GM11168 (cell line): ENCODE results near the gene HS2ST1.
"Not testable (repeated sequence)": the region's sequence is repeated elsewhere in the genome, so short reads cannot be mapped to it uniquely, and the experiment has no call there.

Experiments
- in situ Hi-C: fragments of 300-500 bp; cut with MboI; formaldehyde crosslinking; loops from one replicate; pipeline ENCODE4 v1.12.0; 2022; ENCODE audit warnings: low sequenced_read_pairs; ENCODE audit not compliant: unreplicated experiment

The HS2ST1 gene

DNA sequence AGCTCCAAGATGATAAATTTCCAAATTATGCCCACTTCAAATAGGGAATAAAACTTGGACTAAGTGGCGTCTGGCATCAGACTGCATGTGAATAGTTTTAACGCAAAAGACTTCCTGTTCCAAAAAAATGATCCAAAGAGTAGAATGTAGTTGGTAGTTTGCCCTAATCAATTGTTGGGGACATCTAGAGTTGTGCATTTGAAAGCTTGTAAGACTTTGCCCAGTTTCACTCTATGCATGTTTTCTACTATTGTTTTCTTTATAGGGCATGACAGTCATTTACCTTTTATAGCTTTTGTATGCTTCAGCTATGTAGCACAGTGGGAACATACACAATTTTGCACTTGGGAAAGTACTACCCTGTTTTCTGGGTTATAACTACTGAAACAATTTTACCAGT is 86.0 kb downstream of the HS2ST1 start:
- in situ Hi-C loops: no loop called here

DNA sequence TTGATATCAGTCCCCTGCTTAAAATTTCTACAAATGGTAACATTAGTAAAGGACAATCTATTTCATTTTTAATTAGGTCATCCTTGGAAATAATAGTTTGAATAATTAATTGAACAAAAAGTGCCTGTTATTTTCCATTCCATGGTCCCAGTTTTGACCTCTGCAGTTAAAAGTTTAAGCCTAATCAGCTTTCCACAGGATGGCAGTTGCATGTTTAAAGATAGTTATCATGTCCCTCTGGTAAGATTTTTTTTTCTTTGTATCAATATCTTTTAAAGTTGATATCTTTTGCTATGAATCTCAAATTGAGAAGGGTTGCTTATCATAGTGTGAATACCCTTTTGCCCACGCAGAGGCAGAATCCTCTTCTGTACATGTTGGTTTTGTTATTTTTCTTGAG is 90.4 kb downstream of the HS2ST1 start:
- in situ Hi-C loops: no loop called here

DNA sequence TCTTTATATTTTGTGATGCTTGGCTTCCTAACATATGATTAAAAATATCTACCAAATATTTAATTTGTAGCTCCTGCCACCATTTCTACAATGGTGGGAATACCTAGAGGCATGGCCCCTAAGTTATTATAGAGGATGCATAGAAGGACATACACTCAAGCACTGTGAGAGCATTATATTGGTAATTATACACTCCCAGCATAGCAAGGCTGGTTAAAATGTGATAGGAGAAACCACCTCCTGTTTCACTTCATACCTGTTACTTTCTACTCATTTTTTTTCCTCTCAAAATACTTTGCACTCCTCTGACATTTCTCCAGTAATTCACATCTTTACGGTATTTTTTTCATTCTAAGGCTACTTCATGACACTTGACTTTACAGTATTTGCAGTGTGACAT is 92.9 kb downstream of the HS2ST1 start:
- in situ Hi-C loops: no loop called here

DNA sequence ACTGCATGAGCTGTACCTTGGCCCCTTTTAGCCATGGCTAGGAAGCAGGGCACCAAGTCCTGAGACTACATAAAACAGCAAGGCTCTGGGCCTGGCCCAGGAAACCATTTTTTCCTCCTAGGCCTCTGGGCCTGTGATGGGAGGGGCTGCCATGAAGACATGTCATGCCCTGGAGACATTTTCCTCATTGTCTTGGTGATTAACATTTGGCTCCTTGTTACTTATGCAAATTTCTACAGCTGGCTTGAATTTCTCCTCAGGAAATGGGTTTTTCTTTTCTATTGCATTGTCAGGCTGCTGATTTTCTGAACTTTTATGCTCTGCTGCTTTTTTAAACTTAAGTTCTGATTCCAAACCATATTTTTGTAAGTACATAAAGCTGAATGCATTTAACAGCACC is 99.0 kb downstream of the HS2ST1 start:
- in situ Hi-C loops: not testable (repeated sequence)

DNA sequence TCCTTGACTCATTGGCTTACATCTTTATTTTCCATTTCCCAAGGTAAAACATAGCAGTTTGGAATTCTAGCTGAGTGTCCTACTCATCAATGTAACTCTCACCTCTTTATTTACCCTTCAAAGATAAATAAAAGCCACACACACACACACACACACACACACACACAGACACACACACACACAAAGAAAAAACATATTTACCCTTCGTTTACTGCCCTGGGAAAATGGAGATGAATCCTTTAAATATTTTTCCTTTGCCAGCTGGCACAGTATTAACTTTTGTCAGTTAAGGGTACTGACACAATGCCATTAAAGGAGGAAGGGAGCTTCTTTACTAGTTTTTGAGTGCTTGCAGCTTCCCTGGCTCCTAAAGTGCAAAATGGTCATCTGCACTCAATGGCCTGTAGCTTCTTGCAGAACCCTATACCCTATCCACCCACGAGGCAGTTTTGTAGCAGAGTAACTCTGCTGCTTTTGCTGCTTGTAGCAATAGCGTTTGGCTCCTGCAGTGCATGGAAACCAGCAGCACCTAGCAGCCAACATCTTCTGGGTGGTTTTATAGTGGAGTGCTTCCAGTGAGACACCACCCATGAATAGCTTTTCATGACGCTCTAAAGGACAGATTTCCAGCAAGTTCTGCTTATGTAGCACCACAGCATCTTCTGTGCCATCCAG is 103.7 kb downstream of the HS2ST1 start:
- in situ Hi-C loops: no loop called here

DNA sequence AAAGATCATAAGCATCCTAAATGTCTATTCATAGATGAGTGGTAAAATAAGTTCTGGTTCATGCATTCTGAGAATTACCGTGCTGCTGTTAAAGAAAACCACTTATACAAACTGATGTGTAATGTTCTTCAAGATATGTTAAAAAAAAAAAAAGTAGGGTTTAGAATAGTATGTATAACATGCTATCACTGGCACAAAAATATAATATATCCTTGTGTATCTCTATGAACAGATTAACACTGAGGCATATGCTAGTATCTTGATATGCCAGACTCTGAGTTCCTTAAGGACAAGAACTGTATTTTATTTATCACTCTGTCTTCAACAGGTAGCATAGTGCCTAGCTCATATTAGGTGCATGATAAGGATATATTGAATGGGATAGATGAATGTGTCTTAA is 108.9 kb downstream of the HS2ST1 start:
- in situ Hi-C loops: no loop called here

DNA sequence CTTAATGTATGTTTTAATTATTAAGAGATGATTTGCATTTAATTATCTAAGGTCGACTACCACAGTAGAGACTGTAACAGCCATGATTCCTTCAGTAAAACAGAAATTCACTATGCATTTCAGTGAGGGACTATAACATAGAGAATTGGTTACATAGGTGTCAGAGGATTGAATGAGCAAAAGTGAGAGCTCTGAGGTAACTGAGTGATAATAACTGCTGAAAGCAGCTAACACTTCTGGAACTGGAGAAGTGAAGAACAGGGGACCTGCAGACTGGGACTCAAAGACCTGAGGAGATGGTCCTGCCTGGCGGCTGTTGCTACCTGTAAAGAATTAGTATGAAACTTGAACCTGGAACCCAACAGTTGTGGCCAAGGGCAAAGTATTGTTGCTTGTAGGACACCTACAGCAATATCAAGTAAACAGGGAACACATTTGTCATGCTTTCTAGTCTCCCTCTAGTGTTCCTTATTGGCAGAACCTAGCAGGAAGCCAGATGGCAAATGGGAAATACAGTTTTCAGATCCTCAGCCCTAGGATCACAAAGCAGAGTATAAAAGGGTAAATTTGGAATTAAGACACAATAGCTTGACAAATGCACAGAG is 110.6 kb downstream of the HS2ST1 start:
- in situ Hi-C loops: no loop called here

DNA sequence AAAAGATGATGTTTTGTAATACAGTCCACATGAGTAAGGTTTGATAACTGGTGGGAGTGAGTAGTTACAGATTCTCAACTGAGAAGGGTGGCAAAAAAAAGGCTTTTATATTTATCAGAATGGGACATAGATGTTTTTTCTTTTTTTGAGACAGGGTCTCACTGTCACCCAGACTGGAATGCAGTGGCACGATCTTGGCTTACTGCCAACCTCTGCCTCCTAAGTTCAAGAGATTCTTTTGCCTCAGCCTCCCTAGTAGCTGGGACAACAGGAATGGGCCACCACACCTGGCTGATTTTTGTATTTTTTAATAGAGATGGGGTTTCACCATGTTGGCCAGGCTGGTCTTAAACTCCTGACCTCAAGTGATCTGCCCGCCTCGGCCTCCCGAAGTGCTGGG is 113.1 kb downstream of the HS2ST1 start:
- in situ Hi-C loops: not testable (repeated sequence)

DNA sequence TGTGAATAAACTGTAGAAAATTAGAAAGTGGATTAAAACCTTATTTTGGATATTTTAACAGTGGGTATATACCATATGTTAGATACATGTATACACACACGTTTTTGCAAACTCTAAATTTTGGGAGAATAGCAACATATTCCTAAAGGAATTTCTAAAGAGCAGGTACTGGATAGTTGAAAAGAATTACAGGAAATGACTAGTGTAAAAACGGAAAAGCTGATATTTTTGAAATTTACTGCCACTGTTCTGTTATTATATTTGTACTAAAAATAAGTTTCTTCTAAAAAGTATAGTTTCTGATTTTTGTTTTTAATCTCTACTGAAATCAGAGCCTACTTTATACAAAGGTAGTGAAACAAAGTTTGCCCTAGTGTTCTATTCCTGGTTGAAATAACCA is 114.1 kb downstream of the HS2ST1 start:
- in situ Hi-C loops: no loop called here

DNA sequence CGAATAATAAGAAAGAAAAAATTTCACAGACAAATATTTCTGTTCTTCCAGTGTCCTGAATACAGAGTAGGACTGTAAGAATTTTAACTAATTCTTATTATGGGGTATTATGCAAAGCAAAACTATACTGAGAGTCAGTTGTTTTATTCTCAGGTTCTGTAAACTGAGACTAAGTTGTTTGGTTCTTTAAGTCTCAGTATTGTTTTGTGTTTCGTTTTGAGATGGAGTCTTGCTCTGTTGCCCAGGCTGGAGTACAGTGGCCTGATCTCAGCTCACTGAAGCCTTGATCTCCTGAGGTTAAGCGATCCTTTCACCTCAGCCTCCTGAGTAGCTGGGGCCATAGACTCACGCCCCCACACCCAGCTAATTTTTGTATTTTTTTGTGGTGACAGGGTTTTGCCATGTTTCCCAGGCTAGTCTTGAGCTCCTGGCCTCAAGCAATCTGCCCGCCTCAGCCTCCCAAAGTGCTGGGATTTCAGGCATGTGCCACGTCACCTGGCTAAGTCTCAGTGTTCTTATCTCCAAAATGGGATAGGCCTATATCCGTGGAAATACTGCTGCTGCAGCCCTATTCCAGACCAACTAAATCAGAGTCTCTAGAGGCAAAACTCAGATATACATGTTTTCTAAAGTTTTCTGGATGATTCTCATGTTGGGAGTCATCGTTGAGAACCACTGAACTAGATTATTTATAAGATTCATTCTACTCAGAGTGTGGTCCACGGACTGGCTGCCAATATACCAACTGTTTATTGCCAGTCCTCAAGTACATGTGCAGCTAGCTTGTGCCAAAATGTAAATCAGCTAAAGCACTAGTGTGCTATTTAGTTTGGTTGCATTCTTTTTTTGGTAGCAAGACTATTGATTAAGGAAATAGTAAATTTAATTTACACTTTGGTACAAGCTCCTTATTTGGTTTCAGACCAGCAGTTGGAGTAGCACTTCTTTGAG is 116.6 kb downstream of the HS2ST1 start:
- in situ Hi-C loops: no loop called here

DNA sequence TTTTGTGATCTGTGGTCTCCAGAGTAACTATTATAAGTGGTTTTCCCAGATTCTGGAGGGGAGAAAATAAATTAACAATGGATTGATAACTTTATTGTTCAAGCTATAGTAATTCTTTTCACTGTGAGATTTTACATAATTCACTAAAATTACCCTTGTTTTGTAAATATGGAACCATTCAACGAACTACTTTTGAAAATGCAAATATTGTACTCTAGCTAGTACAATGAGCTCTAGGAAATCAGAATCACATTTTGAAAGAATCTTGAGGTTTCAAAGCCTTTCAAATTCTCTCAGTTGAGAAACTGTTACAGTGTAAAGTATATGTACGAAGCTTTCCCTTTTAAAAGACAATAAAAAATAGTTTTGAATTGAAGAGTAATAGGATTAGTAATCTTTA is 119.9 kb downstream of the HS2ST1 start:
- in situ Hi-C loops: no loop called here

DNA sequence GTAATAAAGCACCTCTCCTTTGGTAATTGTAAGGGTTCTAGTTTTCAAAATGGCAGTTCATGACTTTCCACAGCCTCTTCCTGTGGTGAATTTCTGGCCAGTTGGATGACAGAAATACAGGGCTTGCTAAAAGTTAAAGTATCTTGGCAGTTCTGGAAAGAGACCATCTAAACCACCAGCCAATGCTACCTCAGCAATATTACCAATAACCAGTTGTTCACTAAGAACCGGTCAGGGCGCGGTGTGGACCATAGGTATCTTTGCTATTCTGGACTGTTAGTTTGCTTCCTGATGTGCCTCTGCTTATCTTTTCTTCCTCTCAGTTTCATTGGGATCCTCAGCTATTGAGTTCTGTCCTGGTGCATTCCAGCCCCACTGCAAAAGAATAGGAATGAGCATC is 124.7 kb downstream of the HS2ST1 start:
- in situ Hi-C loops: no loop called here

DNA sequence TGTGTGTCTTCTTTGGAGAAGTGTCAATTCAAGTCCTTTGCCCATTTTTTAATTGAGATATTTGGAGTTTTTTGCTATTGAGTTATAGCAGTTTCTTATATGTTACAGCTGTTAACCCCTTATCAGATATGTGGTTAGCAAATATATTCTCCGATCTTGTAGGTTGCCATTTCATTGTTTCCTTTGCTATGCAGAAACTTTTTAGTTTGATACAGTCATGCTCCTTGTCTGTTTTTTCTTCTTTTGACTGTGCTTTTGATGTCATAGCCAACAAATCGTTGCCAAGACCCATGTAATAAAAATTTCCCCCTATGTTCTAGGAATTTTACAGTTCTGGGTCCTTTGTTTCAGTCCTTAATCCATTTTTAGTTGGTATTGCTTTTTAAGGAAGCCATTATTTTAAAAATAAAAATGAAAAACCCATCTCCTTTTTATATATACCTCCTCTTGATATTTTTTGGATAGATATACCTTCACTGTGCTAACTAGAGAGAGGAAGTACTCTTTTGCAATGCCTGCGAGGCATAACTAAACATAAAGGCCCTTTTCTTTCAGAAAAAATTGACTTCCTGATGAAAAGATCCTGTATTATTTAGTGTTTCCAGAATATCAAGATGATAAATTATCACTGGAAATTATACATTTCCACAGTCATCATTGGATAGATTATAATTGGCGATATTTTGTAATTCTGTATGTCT is 127.8 kb downstream of the HS2ST1 start:
- in situ Hi-C loops: no loop called here

DNA sequence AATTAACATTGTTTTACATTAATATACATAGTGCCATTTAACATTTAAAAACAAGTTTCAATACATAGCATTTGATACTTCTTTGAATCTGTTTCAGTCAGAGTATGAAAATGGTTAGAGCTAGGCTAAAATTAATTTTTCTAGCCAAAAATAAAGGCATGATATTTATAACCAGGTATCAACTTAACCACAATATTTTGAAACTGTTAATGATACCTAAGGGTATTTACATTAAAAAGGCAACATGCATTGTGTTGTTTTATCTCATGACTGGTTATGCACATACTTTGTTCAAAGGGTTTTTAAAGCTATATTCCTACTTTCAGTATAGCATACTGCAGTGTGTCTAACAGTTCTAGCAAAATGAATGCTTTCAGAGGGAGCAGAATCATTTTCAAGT is 130.0 kb downstream of the HS2ST1 start:
- in situ Hi-C loops: no loop called here

DNA sequence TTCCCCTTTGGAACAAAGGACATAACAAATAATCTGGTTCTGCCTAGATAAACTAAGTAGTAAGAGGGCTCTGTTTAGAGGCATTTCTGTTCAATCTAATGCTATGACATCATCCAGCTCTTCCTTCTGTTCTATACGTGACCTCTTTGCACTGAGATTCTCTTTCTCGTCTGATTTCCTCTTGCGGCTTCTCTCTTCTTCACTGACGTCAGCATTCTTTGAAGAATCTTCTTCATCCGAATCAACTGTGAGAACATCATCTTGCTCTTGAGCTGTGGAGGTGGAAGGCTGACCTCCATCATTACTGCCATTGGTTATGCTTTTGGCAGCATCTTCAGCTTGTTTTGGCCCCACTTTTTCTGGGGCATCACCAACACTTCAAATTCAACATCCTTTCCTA is 130.4 kb downstream of the HS2ST1 start:
- in situ Hi-C loops: no loop called here

DNA sequence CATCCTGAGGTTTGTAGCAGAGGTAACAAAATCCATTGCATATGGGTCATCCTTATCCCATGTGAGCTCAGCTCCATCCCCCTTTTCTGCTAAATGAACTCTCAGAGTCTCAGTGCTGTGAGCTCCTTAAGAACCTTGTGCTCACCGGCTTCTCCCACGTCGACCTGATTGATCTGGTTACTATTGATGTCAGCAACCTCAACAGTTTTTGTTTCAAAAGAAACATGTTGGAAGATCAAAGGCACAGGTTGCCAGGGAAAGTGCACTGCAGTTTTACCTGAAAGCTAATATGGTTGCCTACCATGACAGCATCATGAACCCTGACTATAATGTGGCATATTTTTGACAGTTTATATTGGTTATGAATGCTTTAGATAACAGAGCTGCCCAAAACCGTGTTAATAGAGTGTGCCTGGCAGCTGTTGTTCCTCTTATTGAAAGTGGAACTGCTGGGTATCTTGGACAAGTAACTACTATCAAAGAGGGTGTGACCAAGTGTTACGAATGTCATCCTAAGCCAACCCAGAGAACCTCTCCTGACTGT is 131.4 kb downstream of the HS2ST1 start:
- in situ Hi-C loops: no loop called here

DNA sequence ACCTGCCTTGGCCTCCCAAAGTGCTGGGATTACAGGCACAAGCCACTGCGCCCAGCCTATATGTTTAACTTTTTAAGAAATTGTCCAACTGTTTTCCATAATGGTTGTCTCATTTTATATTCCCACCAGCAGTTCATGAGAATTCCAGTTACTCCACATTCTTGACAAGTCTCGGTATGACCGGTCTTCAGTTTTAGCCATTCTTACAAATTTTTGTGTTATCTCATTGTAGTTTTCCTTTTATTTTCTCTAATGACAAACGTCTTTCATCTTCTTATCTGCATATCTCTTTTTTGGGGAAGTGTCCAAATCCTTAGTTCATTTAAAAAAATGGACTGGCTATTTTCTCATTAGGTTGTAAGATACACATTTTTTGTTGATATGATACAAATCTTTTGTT is 132.5 kb downstream of the HS2ST1 start:
- in situ Hi-C loops: no loop called here

DNA sequence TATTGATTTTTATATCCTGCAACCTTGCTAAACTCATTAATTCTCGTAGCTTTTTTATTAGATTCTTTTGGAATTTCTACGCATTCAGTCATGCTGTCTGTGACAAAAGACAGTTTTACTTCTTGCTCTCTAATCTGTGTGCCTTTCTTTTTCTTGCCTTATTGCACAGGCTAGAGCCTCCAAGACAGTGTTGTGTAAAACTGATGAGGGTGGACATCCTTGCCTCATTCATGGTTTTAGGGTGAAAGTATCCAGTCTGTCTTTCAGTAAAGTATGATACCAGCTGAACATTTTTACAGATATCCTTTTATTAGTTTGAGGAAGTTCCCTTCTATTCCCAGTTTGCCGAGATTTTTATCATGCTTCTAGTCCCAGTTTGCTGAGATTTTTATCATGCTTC is 133.8 kb downstream of the HS2ST1 start:
- in situ Hi-C loops: no loop called here

DNA sequence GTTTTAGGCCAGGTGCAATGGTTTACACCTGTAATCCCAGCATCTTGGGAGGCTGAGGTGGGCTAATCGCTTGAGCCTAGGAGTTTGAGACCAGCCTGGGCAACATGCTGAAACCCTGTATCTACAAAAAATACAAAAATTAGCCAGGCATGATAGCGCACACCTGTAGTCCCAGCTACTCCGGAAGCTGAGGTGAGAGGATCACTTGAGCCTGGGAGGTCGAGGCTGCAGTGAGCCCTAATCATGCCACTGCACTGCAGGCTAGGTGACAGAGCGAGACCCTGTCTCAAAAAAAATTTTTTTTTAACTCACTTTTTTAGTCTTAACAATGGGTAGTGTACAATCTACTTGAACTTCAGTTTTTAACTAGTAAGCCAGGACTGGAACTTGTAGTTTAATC is 137.5 kb downstream of the HS2ST1 start:
- in situ Hi-C loops: no loop called here

DNA sequence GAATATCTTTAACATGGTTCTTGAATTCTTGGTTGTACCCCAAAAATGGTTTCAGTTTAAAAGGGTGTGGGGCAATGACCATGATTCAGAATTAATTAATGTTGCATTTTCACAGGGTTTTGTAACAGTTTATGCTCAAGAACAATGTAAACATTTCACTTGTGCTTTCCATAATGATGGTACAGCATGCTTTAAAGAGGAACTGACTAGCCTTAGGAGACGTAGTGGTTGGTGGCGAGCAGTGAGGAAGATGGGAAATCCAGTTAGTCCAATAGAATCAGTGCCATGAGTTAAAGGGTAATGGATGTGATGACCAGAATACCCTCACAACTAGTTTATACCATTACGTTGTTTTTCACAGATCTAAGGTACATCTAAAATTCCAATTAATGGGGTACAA is 138.0 kb downstream of the HS2ST1 start:
- in situ Hi-C loops: no loop called here
